GM21423 (cell line): Measurements from ENCODE around the gene XPR1.

ENCODE experiments used
- ATAC-seq: cut with Tn5 transposase; IDR thresholded peaks from one replicate; pipeline ENCODE4 v1.9.1; 2021; ENCODE audit warnings: mild to moderate bottlenecking, moderate library complexity; ENCODE audit not compliant: unreplicated experiment

Gene XPR1

GRCh38 chr1:180615493-180616290 lies 16.1 kb upstream of the XPR1 start:
- no peak for ATAC-seq

GRCh38 chr1:180616439-180616838 lies 15.4 kb upstream of the XPR1 start:
- ATAC-seq = no peak

GRCh38 chr1:180617774-180618395 lies 13.9 kb upstream of the XPR1 start:
- ATAC-seq = no peak

GRCh38 chr1:180620581-180620980 lies 11.2 kb upstream of the XPR1 start:
- ATAC-seq = no peak

GRCh38 chr1:180622658-180623508 lies 8.9 kb upstream of the XPR1 start:
- no peak for ATAC-seq

GRCh38 chr1:180623579-180624347 lies 8.1 kb upstream of the XPR1 start:
- no peak for ATAC-seq

- no peak for ATAC-seq
Measured at GRCh38 chr1:180626711-180627110, 5.1 kb upstream of the XPR1 start.

- no peak for ATAC-seq
Measured at GRCh38 chr1:180627411-180627810, 4.4 kb upstream of the XPR1 start.

- ATAC-seq = no peak
Measured at GRCh38 chr1:180628646-180629045, 3.2 kb upstream of the XPR1 start.

GRCh38 chr1:180630408-180631193 lies 1.2 kb upstream of the XPR1 start:
- no peak for ATAC-seq

- no peak for ATAC-seq
Measured at GRCh38 chr1:180631194-180631765, 542 bp upstream of the XPR1 start.

- ATAC-seq = peak; percentile 39
Measured at GRCh38 chr1:180632326-180633056, 669 bp downstream of the XPR1 start.

- no peak for ATAC-seq
Measured at GRCh38 chr1:180633057-180634056, 1.5 kb downstream of the XPR1 start.

GRCh38 chr1:180636138-180636537 lies 4.3 kb downstream of the XPR1 start:
- ATAC-seq = no peak

GRCh38 chr1:180639871-180640270 lies 8.0 kb downstream of the XPR1 start:
- no peak for ATAC-seq

- ATAC-seq = no peak
Measured at GRCh38 chr1:180640531-180640949, 8.7 kb downstream of the XPR1 start.

GRCh38 chr1:180641662-180642061 lies 9.8 kb downstream of the XPR1 start:
- ATAC-seq = no peak

GRCh38 chr1:180642781-180643180 lies 11.0 kb downstream of the XPR1 start:
- no peak for ATAC-seq
